Endothelial cell of umbilical vein (primary cell): Measurements from ENCODE around the gene PGD. TPM values are rescaled to one million over a fixed set of nuclear protein-coding genes. Genes with fewer than 3 reads are reported as not detected.

Experiments
- BruUV-seq: library from RNA; stranded (reverse); fragments of 400-500 nt; replicated peaks from 2 replicates; lab custom pipeline; 2021; lab: Mats Ljungman, UMichigan
- CTCF ChIA-PET: fragments of 300-600, 350-600 bp; sonication (Branson Sonifier 250); formaldehyde crosslinking; loops from one replicate; lab custom pipeline; 2021; ENCODE audit warnings: antibody characterized with exemption, inconsistent platforms; lab: Charles Lee
- POLR2A ChIA-PET: fragments of 300-600, 350-600 bp; sonication (Branson Sonifier 250); formaldehyde crosslinking; loops from one replicate; lab custom pipeline; 2021; ENCODE audit warnings: antibody characterized with exemption, inconsistent platforms; lab: Charles Lee
- DNase-seq: peaks from one replicate; pipeline ENCODE4 v3.0.0-alpha.2; 2011; ENCODE audit warnings: low read depth, low spot score
- FAIRE-seq: peaks from 2 replicates; lab custom pipeline; 2011; peaks lifted over from hg19 to GRCh38; lab: Jason Lieb, UNC
- H2AFZ ChIP-seq: 2 replicates; pipeline ENCODE4 v1.6.0; 2012; ENCODE audit warnings: low read depth, low read length, control low read depth, inconsistent platforms
- H3K27ac ChIP-seq: 2 replicates; pipeline ENCODE4 v1.5.1; 2011; ENCODE audit warnings: low read depth, mild to moderate bottlenecking, control low read depth, low read length, moderate library complexity; ENCODE audit not compliant: insufficient read depth
- H3K27me3 ChIP-seq, 2 experiments: 2 replicates each; pipeline versions ENCODE4 v1.6.0 to v1.6.1; 2011; ENCODE audit warnings: low read length in 2 of 2, mixed read lengths in 1 of 2; ENCODE audit not compliant: control insufficient read depth in 2 of 2, insufficient read depth in 2 of 2
- H3K36me3 ChIP-seq, 2 experiments: 2 replicates in 1 of 2; 3 replicates in 1 of 2; pipeline ENCODE4 v1.5.1; 2011; ENCODE audit warnings: low read length in 2 of 2, mild to moderate bottlenecking in 1 of 2, moderate library complexity in 1 of 2; ENCODE audit not compliant: control insufficient read depth in 2 of 2, insufficient read depth in 2 of 2; ENCODE audit errors: extremely low read depth in 1 of 2
- H3K4me1 ChIP-seq: 3 replicates; pipeline ENCODE4 v1.5.1; 2011; ENCODE audit warnings: mild to moderate bottlenecking, low read length; ENCODE audit not compliant: control insufficient read depth, insufficient read depth; ENCODE audit errors: extremely low read depth
- H3K4me2 ChIP-seq: 2 replicates; pipeline ENCODE4 v1.6.1; 2011; ENCODE audit warnings: low read length, control low read depth, mixed read lengths; ENCODE audit not compliant: insufficient read depth
- H3K4me3 ChIP-seq, 3 experiments: fragments of 200-600 bp in 1 of 3; sonication (generic), shearing (Covaris generic) in 1 of 3; replicated peaks in 1 of 3; 2 replicates each; pipeline ENCODE4 v1.5.1; 2011 to 2016; ENCODE audit warnings: control low read depth in 3 of 3, low read length in 3 of 3, mild to moderate bottlenecking in 2 of 3, inconsistent platforms in 1 of 3, low read depth in 1 of 3, moderate library complexity in 1 of 3; ENCODE audit not compliant: insufficient read depth in 1 of 3
- H3K79me2 ChIP-seq: 2 replicates; pipeline ENCODE4 v1.6.0; 2012; ENCODE audit warnings: low read length, inconsistent platforms; ENCODE audit not compliant: control insufficient read depth, insufficient read depth
- H3K9ac ChIP-seq: replicated peaks from 2 replicates; pipeline ENCODE3; 2011; ENCODE audit warnings: low read length, control low read depth; ENCODE audit not compliant: insufficient read depth; ENCODE audit errors: extremely low read depth
- H3K9me1 ChIP-seq: replicated peaks from 3 replicates; pipeline ENCODE4 v1.6.0; 2011; ENCODE audit warnings: mild to moderate bottlenecking, low read length; ENCODE audit not compliant: control insufficient read depth, insufficient read depth; ENCODE audit errors: extremely low read depth
- H3K9me3 ChIP-seq: replicated peaks from 2 replicates; pipeline ENCODE4 v1.5.1; 2012; ENCODE audit warnings: low read length, inconsistent platforms; ENCODE audit not compliant: control insufficient read depth, insufficient read depth
- H4K20me1 ChIP-seq: replicated peaks from 2 replicates; pipeline ENCODE3; 2011; ENCODE audit warnings: mild to moderate bottlenecking, low read length; ENCODE audit not compliant: control insufficient read depth, insufficient read depth; ENCODE audit errors: extremely low read depth
- EZH2 ChIP-seq: IDR thresholded peaks from 2 replicates; pipeline ENCODE4 v1.6.1; 2012; ENCODE audit warnings: borderline replicate concordance, low read depth, mild to moderate bottlenecking, moderate library complexity, low read length, inconsistent platforms; ENCODE audit not compliant: severe bottlenecking
- FOS ChIP-seq: IDR thresholded peaks from 2 replicates; pipeline ENCODE4 v1.6.1; 2011; ENCODE audit warnings: mild to moderate bottlenecking, low read length, moderate library complexity, borderline replicate concordance; ENCODE audit not compliant: insufficient read depth
- GATA2 ChIP-seq: IDR thresholded peaks from 2 replicates; pipeline ENCODE4 v1.7.0; 2011; ENCODE audit warnings: low read depth, mild to moderate bottlenecking, moderate library complexity, mixed read lengths, low read length; ENCODE audit not compliant: insufficient read length, insufficient read depth
- JUN ChIP-seq: IDR thresholded peaks from 2 replicates; pipeline ENCODE4 v1.6.1; 2011; ENCODE audit warnings: borderline replicate concordance, low read depth; ENCODE audit not compliant: insufficient read length, insufficient read depth
- MAX ChIP-seq: IDR thresholded peaks from 2 replicates; pipeline ENCODE4 v1.6.1; 2011; ENCODE audit not compliant: insufficient read depth, insufficient read length
- MYC ChIP-seq: IDR thresholded peaks from one replicate; pipeline ENCODE4 v1.6.1; 2011; ENCODE audit warnings: mild to moderate bottlenecking, low read depth, low read length
- POLR2A ChIP-seq: IDR thresholded peaks from 2 replicates; pipeline ENCODE4 v1.6.1; 2012; ENCODE audit warnings: low read depth, mild to moderate bottlenecking, control low read depth, low read length
- POLR2AphosphoS5 ChIP-seq: IDR thresholded peaks from 2 replicates; pipeline ENCODE4 v1.6.1; 2012; ENCODE audit warnings: low read depth, mild to moderate bottlenecking, control low read depth, low read length, moderate library complexity; ENCODE audit not compliant: insufficient read depth
- dilution Hi-C: fragments of 300-500 bp; cut with MboI; formaldehyde crosslinking; loops from one replicate; pipeline ENCODE4 v1.15.0; 2019; ENCODE audit warnings: low sequenced_read_pairs; ENCODE audit not compliant: extremely low pct_ligation_motif_present
- intact Hi-C: fragments of 100-400 bp; cut with micrococcal nuclease; formaldehyde crosslinking; loops from one replicate; pipeline ENCODE4 v1.10.0; 2022
- polyA plus RNA-seq, 4 experiments: library from polyadenylated mRNA; depleted of rRNA in 3 of 4; stranded (reverse) in 3 of 4; unstranded in 1 of 4; fragments of >200 nt; gene quantifications; 2 replicates each; pipeline versions ENCODE4 v1.2.1 to v1.2.3, GENCODE V29; 2011 to 2012; ENCODE audit warnings: missing spikeins in 1 of 4
- total RNA-seq: library from RNA; stranded (reverse); gene quantifications from 2 replicates; pipeline ENCODE4 v1.2.3, GENCODE V29; 2021
- TF ChIP-seq, protein P1 (sequence below), 2 donors: IDR thresholded peaks; 1 replicate in 1 of 2; 2 replicates in 1 of 2; pipeline ENCODE4 v1.5.1; 2011; ENCODE audit warnings: low read length in 2 of 2, mild to moderate bottlenecking in 2 of 2, moderate library complexity in 2 of 2, control low read depth in 1 of 2, inconsistent platforms in 1 of 2, low read depth in 1 of 2; ENCODE audit not compliant: insufficient read depth in 1 of 2; ENCODE audit errors: extremely low read depth in 1 of 2

Gene PGD
- total and polyA plus RNA-seq, 2 donors (not counting 3 experiments of a cell fraction or from before 2014, with no cell fraction given), result 196 to 303 TPM

- no peaks in the 10 kb centered on the region for H3K9me1 ChIP-seq
- no peaks in the 10 kb centered on the region for H3K4me1 ChIP-seq
- H3K9ac ChIP-seq, result no peak overlapping the region
- H2AFZ ChIP-seq, result no peak overlapping the region
- CTCF ChIA-PET, result no interaction called here
- no peaks in the 10 kb centered on the region for H3K9me3 ChIP-seq
- no peaks in the 10 kb centered on the region for H4K20me1 ChIP-seq
- H3K27me3 ChIP-seq, result no peaks in the 10 kb centered on the region
- BruUV-seq, result no TSS peak
- peaks cover 0 to 2% of the 10 kb centered on the region in 2 experiments for H3K36me3 ChIP-seq
- POLR2A ChIA-PET, result no interaction called here
- no peak for FAIRE-seq
- no peak overlapping the region for H3K4me3 ChIP-seq
- no peak overlapping the region for H3K27ac ChIP-seq
- DNase-seq, result no peak
- no peak for TF ChIP-seq MAX
- TF ChIP-seq, protein P1, sequence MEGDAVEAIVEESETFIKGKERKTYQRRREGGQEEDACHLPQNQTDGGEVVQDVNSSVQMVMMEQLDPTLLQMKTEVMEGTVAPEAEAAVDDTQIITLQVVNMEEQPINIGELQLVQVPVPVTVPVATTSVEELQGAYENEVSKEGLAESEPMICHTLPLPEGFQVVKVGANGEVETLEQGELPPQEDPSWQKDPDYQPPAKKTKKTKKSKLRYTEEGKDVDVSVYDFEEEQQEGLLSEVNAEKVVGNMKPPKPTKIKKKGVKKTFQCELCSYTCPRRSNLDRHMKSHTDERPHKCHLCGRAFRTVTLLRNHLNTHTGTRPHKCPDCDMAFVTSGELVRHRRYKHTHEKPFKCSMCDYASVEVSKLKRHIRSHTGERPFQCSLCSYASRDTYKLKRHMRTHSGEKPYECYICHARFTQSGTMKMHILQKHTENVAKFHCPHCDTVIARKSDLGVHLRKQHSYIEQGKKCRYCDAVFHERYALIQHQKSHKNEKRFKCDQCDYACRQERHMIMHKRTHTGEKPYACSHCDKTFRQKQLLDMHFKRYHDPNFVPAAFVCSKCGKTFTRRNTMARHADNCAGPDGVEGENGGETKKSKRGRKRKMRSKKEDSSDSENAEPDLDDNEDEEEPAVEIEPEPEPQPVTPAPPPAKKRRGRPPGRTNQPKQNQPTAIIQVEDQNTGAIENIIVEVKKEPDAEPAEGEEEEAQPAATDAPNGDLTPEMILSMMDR (IDR thresholded peaks at IDR 0.05; ENCODE audit: extremely low read depth in 1 of 2, insufficient read depth in 1 of 2, low read depth in 1 of 2, low read length in 2 of 2), result no peak
- no peak for TF ChIP-seq MYC
- no peak for TF ChIP-seq POLR2A
- no peak for TF ChIP-seq POLR2AphosphoS5
- TF ChIP-seq JUN, result no peak
- TF ChIP-seq FOS, result no peak
- no peak for TF ChIP-seq EZH2
- no peak for TF ChIP-seq GATA2
- no peak overlapping the region for H3K4me2 ChIP-seq
- intact Hi-C loops, result no loop called here
- no peaks in the 10 kb centered on the region for H3K79me2 ChIP-seq
- dilution Hi-C loops, result no loop called here
Measured at GRCh38 chr1:10353282-10353681, 45.6 kb upstream of the PGD start.
